SU-DHL-6 (cell line): ENCODE data around the gene STRBP.

Source experiments
- EZH2phosphoT487 ChIP-seq: fragments of 200-600 bp; sonication (generic), shearing (Covaris generic); conservative IDR thresholded peaks from 2 replicates; pipeline ENCODE4 v1.6.1; 2018; ENCODE audit warnings: mild to moderate bottlenecking, antibody characterized with exemption, low read length, moderate library complexity, mixed read lengths
- TF ChIP-seq, protein P1 (sequence below): fragments of 200-600 bp; sonication (generic); IDR thresholded peaks from one replicate; pipeline ENCODE4 v1.5.1; 2017; ENCODE audit warnings: antibody characterized with exemption, mild to moderate bottlenecking, low read length, moderate library complexity; ENCODE audit not compliant: insufficient read depth, poor library complexity, severe bottlenecking

- TF ChIP-seq, protein P1, sequence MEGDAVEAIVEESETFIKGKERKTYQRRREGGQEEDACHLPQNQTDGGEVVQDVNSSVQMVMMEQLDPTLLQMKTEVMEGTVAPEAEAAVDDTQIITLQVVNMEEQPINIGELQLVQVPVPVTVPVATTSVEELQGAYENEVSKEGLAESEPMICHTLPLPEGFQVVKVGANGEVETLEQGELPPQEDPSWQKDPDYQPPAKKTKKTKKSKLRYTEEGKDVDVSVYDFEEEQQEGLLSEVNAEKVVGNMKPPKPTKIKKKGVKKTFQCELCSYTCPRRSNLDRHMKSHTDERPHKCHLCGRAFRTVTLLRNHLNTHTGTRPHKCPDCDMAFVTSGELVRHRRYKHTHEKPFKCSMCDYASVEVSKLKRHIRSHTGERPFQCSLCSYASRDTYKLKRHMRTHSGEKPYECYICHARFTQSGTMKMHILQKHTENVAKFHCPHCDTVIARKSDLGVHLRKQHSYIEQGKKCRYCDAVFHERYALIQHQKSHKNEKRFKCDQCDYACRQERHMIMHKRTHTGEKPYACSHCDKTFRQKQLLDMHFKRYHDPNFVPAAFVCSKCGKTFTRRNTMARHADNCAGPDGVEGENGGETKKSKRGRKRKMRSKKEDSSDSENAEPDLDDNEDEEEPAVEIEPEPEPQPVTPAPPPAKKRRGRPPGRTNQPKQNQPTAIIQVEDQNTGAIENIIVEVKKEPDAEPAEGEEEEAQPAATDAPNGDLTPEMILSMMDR = no peak
- TF ChIP-seq EZH2phosphoT487 = no peak
Measured at GRCh38 chr9:123096987-123097386, 171.4 kb downstream of the STRBP start.
